A549 (cell line): ENCODE results near the gene ATP9A. TPM values are rescaled to one million over a fixed set of nuclear protein-coding genes. Genes with fewer than 3 reads are reported as not detected.

Source experiments
- ATAC-seq, 2 experiments: fragments of 200-7000 bp in 1 of 2; fragments of >200 bp in 1 of 2; cut with Nextera tagmentation in 1 of 2; cut with Tn5 transposase in 1 of 2; 3 replicates each; pipeline versions ENCODE4 v1.8.0 to v1.9.1; 2018 to 2020; ENCODE audit warnings: mild to moderate bottlenecking in 1 of 2, moderate library complexity in 1 of 2
- CTCF ChIA-PET: fragments of 300-600 bp; sonication (Branson Sonifier 250); formaldehyde crosslinking; extraction: SDS; loops from one replicate; lab custom pipeline; 2021; ENCODE audit warnings: antibody characterized with exemption, inconsistent platforms; lab: Yijun Ruan, JAX
- POLR2A ChIA-PET: fragments of 350-600 bp; formaldehyde crosslinking; extraction: SDS; loops from one replicate; lab custom pipeline; 2021; ENCODE audit warnings: antibody characterized with exemption, inconsistent platforms; lab: Yijun Ruan, JAX
- DNase-seq, 2 experiments: peaks; one replicate each; pipeline versions ENCODE4 v3.0.0 to v3.0.0-alpha.2; 2011 to 2016; ENCODE audit warnings: low read depth in 1 of 2, low spot score in 1 of 2
- FAIRE-seq: peaks from 2 replicates; lab custom pipeline; 2011; peaks lifted over from hg19 to GRCh38; lab: Jason Lieb, UNC
- H3K27ac ChIP-seq, 2 experiments: fragments of >200 bp; sonication (Bioruptor Twin); formaldehyde crosslinking; 3 replicates each; pipeline ENCODE4 v1.5.1; 2016 to 2017
- H3K4me1 ChIP-seq: fragments of >200 bp; sonication (Bioruptor Twin); formaldehyde crosslinking; 3 replicates; pipeline ENCODE4 v1.6.1; 2016
- H3K4me2 ChIP-seq: fragments of >200 bp; sonication (Bioruptor Twin); formaldehyde crosslinking; 3 replicates; pipeline ENCODE4 v1.6.1; 2016
- H3K4me3 ChIP-seq: fragments of >200 bp; sonication (Bioruptor Twin); formaldehyde crosslinking; 3 replicates; pipeline ENCODE4 v1.5.1; 2016
- H3K9me3 ChIP-seq: fragments of >200 bp; sonication (Bioruptor Twin); formaldehyde crosslinking; 3 replicates; pipeline ENCODE4 v1.6.1; 2016
- ATOH8 ChIP-seq: fragments of 250-450 bp; sonication (Bioruptor Pico); IDR thresholded peaks from 2 replicates; pipeline ENCODE4 v1.5.0; 2020; ENCODE audit warnings: low read depth, mild to moderate bottlenecking, moderate library complexity
- BCL3 ChIP-seq: fragments of >200 bp; sonication (Bioruptor Twin); formaldehyde crosslinking; IDR thresholded peaks from 3 replicates; pipeline ENCODE4 v1.6.1; 2016
- CEBPB ChIP-seq, 2 experiments: fragments of >200 bp in 1 of 2; sonication (Bioruptor Twin) in 1 of 2; formaldehyde crosslinking in 1 of 2; IDR thresholded peaks; 2 replicates each; pipeline ENCODE4 v1.6.1; 2012 to 2016
- CHD2 ChIP-seq: fragments of 150-350 bp; IDR thresholded peaks from 2 replicates; pipeline ENCODE4 v1.6.1; 2014; ENCODE audit warnings: low read length; ENCODE audit not compliant: partially characterized antibody
- EHMT2 ChIP-seq: fragments of 200-600 bp; sonication (generic); IDR thresholded peaks from 2 replicates; pipeline ENCODE4 v1.6.1; 2016; ENCODE audit warnings: antibody characterized with exemption, low read depth, mild to moderate bottlenecking, moderate library complexity
- FOSL2 ChIP-seq, 2 experiments: fragments of 450-650 bp in 1 of 2; fragments of >200 bp in 1 of 2; sonication (Bioruptor Twin) in 1 of 2; formaldehyde crosslinking; IDR thresholded peaks; 2 replicates each; pipeline versions ENCODE4 v1.5.0 to v1.6.1; 2016 to 2020; ENCODE audit warnings: mild to moderate bottlenecking in 1 of 2, moderate library complexity in 1 of 2
- HEYL ChIP-seq: fragments of 250-450 bp; sonication (Bioruptor Pico); IDR thresholded peaks from 2 replicates; pipeline ENCODE4 v1.8.0; 2021; ENCODE audit warnings: mild to moderate bottlenecking, moderate library complexity
- KDM1A ChIP-seq: fragments of 200-600 bp; sonication (generic); IDR thresholded peaks from 2 replicates; pipeline ENCODE4 v1.6.1; 2016; ENCODE audit warnings: low read depth, mild to moderate bottlenecking
- MAFK ChIP-seq: fragments of 450-650 bp; IDR thresholded peaks from 2 replicates; pipeline ENCODE4 v1.6.1; 2014; ENCODE audit not compliant: partially characterized antibody
- MAZ ChIP-seq: fragments of 150-350 bp; IDR thresholded peaks from 2 replicates; pipeline ENCODE4 v1.6.1; 2014; ENCODE audit warnings: antibody characterized with exemption, low read depth, low read length, borderline replicate concordance
- NFE2L2 ChIP-seq: fragments of 150-350 bp; conservative IDR thresholded peaks from 2 replicates; pipeline ENCODE4 v1.6.1; 2014; ENCODE audit warnings: low read length
- RARB ChIP-seq: fragments of 250-450 bp; sonication (Bioruptor Pico); IDR thresholded peaks from 2 replicates; pipeline ENCODE4 v1.8.0; 2021; ENCODE audit warnings: mild to moderate bottlenecking, moderate library complexity
- REST ChIP-seq: fragments of 200-600 bp; sonication (generic); IDR thresholded peaks from 2 replicates; pipeline ENCODE4 v1.6.1; 2016; ENCODE audit warnings: antibody characterized with exemption, mild to moderate bottlenecking, moderate library complexity
- RFX5 ChIP-seq: fragments of 450-650 bp; IDR thresholded peaks from 2 replicates; pipeline ENCODE4 v1.7.1; 2014; ENCODE audit warnings: antibody characterized with exemption, mild to moderate bottlenecking, moderate library complexity
- RNF2 ChIP-seq: fragments of 200-600 bp; sonication (generic); IDR thresholded peaks from 2 replicates; pipeline ENCODE4 v1.6.1; 2016; ENCODE audit warnings: low read depth, mild to moderate bottlenecking, antibody characterized with exemption, moderate library complexity, borderline replicate concordance
- TFCP2L1 ChIP-seq: fragments of 250-450 bp; sonication (Bioruptor Pico); IDR thresholded peaks from 2 replicates; pipeline ENCODE4 v1.5.0; 2021; ENCODE audit warnings: mild to moderate bottlenecking
- TP53 ChIP-seq: fragments of 250-450 bp; sonication (Bioruptor Pico); IDR thresholded peaks from 2 replicates; pipeline ENCODE4 v1.5.0; 2021; ENCODE audit warnings: mild to moderate bottlenecking, moderate library complexity
- ZC3H11A ChIP-seq: fragments of 450-650 bp; IDR thresholded peaks from 2 replicates; pipeline ENCODE4 v1.6.1; 2014; ENCODE audit warnings: antibody characterized with exemption, mild to moderate bottlenecking
- ZFP36 ChIP-seq: fragments of 450-650 bp; IDR thresholded peaks from 2 replicates; pipeline ENCODE4 v1.6.1; 2014; ENCODE audit warnings: borderline replicate concordance; ENCODE audit not compliant: partially characterized antibody
- ZNF302 ChIP-seq: fragments of 250-450 bp; sonication (Bioruptor Pico); IDR thresholded peaks from 2 replicates; pipeline ENCODE4 v1.9.0; 2021; ENCODE audit warnings: inconsistent platforms, mild to moderate bottlenecking, moderate library complexity
- WGBS: methylation state at CpG from one replicate; pipeline ENCODE4 v1.1.6; 2017; ENCODE audit errors: missing lambda C conversion rate; 5-methylcytosine and 5-hydroxymethylcytosine counted together
- polyA plus RNA-seq, 4 experiments: library from polyadenylated mRNA; depleted of rRNA in 3 of 4; stranded (reverse); fragments of >200 nt; fragmentation: RNase III in 1 of 4; extraction: RNeasy Plus Mini Kit Qiagen cat#74134 plus additional on column Dnase treatment in 1 of 4; gene quantifications; 2 replicates in 3 of 4; 3 replicates in 1 of 4; pipeline ENCODE4 v1.2.3, GENCODE V29; 2011 to 2017
- TF ChIP-seq, protein P1 (sequence below): IDR thresholded peaks from 2 replicates; pipeline ENCODE4 v1.6.1; 2012
- TF ChIP-seq, protein P2 (sequence below): IDR thresholded peaks from 2 replicates; pipeline ENCODE4 v1.6.1; 2012; ENCODE audit warnings: low read depth, borderline replicate concordance

Gene ATP9A
- polyA plus RNA-seq, 2 of the 4 experiments (the other 2 are of a cell fraction), result 9.9 to 23.6 TPM

GRCh38 chr20:51648571-51648947, 119.6 kb downstream of the ATP9A start:
- TF ChIP-seq NFE2L2 (no peak), BCL3 (no peak), ATOH8 (CRISPR knock-in tag) (no peak), TP53 (CRISPR knock-in tag) (no peak), CEBPB (IDR thresholded peaks at IDR 0.05) (no peak), ZNF302 (CRISPR knock-in tag) (no peak), RFX5 (no peak), FOSL2 (IDR thresholded peaks at IDR 0.05) (no peak), FOSL2 (CRISPR knock-in tag; IDR thresholded peaks at IDR 0.05) (no peak), EHMT2 (no peak), ZC3H11A (no peak), RARB (CRISPR knock-in tag) (no peak), TFCP2L1 (CRISPR knock-in tag) (no peak), REST (no peak)
- TF ChIP-seq, protein P1, sequence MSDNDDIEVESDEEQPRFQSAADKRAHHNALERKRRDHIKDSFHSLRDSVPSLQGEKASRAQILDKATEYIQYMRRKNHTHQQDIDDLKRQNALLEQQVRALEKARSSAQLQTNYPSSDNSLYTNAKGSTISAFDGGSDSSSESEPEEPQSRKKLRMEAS, result no peak
- TF ChIP-seq, protein P2, sequence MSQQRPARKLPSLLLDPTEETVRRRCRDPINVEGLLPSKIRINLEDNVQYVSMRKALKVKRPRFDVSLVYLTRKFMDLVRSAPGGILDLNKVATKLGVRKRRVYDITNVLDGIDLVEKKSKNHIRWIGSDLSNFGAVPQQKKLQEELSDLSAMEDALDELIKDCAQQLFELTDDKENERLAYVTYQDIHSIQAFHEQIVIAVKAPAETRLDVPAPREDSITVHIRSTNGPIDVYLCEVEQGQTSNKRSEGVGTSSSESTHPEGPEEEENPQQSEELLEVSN, result no peak
- TF ChIP-seq, all 56 proteins: peak for 0

DNA sequence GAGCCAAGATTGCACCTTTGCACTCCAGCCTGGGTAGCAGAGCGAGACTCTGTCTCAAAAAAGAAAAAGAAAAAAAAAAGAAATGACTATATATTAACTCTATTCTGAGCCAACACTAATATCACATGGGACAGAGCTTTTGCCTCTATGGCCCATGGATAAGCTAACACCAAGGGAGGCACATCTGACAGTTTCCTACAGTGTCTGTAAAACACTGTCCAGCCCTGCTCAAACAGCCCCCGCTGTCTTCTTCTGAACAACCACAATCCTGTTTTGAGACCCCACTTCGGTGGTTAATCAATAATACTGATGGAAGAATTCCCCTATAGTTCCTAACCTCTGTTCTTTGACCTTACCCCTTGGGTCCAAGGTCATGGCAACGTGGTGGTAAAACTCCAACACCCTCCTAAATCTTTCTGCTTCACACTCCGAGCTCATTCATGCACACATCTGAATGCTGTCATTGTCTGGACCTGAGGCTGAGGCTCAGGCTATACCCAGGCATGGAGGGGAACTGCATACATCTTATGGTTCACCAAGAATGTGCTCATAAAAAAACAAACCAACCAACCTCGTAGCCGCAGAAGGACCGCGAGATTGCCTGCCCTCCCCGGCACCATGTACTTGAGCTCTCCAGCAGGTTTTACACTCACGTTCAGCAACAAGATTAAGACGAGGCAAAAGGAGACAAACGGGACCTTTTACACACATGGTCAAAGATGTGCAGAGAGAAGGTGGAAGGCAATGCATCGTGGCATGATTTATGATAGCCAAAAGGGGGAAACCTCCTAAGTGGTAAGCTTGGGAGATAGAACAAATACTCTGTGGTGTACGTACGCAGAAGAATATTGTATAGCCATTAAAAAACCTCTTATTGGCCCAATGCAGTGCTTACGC, 120.3 kb downstream of the ATP9A start:
- H3K9me3 ChIP-seq, result no peaks in the 10 kb centered on the region
- POLR2A ChIA-PET, result interaction anchor here (0.5 kb wide), 1 partner anchor 11 kb away, joined by 4 read pairs; no protein-coding TSS in a partner anchor
- no peak overlapping the region for H3K27ac ChIP-seq
- H3K4me1 ChIP-seq, result peaks cover 9% of the 10 kb centered on the region; the same call in 2 of the 3 replicates
- CTCF ChIA-PET, result interaction anchor here (0.6 to 4.0 kb wide), 7 partner anchors 8 to 437 kb away, joined by 3 to 20 read pairs (median 4); no protein-coding TSS in a partner anchor
- no peak for FAIRE-seq
- DNase-seq, result no peak
- no peak overlapping the region for H3K4me3 ChIP-seq
- 89% methylated on average over 17 of the region's 17 CpGs for WGBS
- no peak overlapping the region for H3K4me2 ChIP-seq
- ATAC-seq, result no peak
- TF ChIP-seq MAFK (no peak), CHD2 (no peak), RNF2 (no peak), NFE2L2 (no peak), KDM1A (no peak), MAZ (no peak), ZFP36 (no peak), HEYL (CRISPR knock-in tag) (no peak), REST (no peak), RFX5 (no peak), BCL3 (no peak)

More at GRCh38 chr20:51648571-51648947, 119.6 kb downstream of the ATP9A start:
- H3K4me2 ChIP-seq, result no peak overlapping the region
- ChIA-PET CTCF (interaction anchor here (0.6 to 4.0 kb wide), 5 partner anchors 9 to 435 kb away, joined by 3 to 20 read pairs (median 4); no protein-coding TSS in a partner anchor), POLR2A (no interaction called here)
- H3K4me3 ChIP-seq, result no peak overlapping the region
- 100% methylated on average over 2 of the region's 2 CpGs for WGBS
- peaks cover 8% of the 10 kb centered on the region; the same call in 2 of the 3 replicates for H3K4me1 ChIP-seq
- ATAC-seq (no peak), FAIRE-seq (no peak), DNase-seq (no peak)
- no peak overlapping the region for H3K27ac ChIP-seq
- no peaks in the 10 kb centered on the region for H3K9me3 ChIP-seq
